HepG2 (cell line): ENCODE results near the gene FAM193A. TPM values are rescaled to one million over a fixed set of nuclear protein-coding genes. Genes with fewer than 3 reads are reported as not detected.

Source experiments
- ATAC-seq: fragments of 200-7000 bp; cut with Tn5 transposase; 3 replicates; pipeline ENCODE4 v1.9.1; 2020; ENCODE audit warnings: mild to moderate bottlenecking, moderate library complexity
- BruUV-seq: library from RNA; stranded (reverse); fragments of 400-500 nt; replicated peaks from 2 replicates; lab custom pipeline; 2021; lab: Mats Ljungman, UMichigan
- CTCF ChIA-PET: fragments of 300-600 bp; formaldehyde crosslinking; extraction: SDS; loops from one replicate; lab custom pipeline; 2021; ENCODE audit warnings: low total read pairs, inconsistent platforms, low intra/inter-chr PET ratio; lab: Yijun Ruan, JAX
- POLR2A ChIA-PET: fragments of 350-600 bp; sonication (Branson Sonifier 250); formaldehyde crosslinking; loops from one replicate; lab custom pipeline; 2020; ENCODE audit warnings: antibody characterized with exemption, inconsistent platforms; lab: Yijun Ruan, JAX
- DNase-seq: peaks from one replicate; pipeline ENCODE4 v3.0.0-alpha.2; 2015; ENCODE audit warnings: low spot score
- FAIRE-seq: peaks from 3 replicates; lab custom pipeline; 2011; peaks lifted over from hg19 to GRCh38; lab: Jason Lieb, UNC
- H2AFZ ChIP-seq: one replicate; pipeline ENCODE4 v1.6.1; 2011; ENCODE audit warnings: low read length, inconsistent platforms
- H3K27ac ChIP-seq: fragments of 300-600 bp; 3 replicates; pipeline ENCODE4 v1.8.0; 2011; ENCODE audit warnings: mixed run types, mild to moderate bottlenecking, mixed read lengths, low read length, inconsistent platforms; ENCODE audit not compliant: insufficient read depth; ENCODE audit errors: extremely low read length
- H3K27me3 ChIP-seq, 2 experiments: fragments of 200-600 bp in 1 of 2; 2 replicates in 1 of 2; 3 replicates in 1 of 2; pipeline versions ENCODE4 v1.6.0 to v1.8.0; 2011; ENCODE audit warnings: low read length in 2 of 2, mild to moderate bottlenecking in 2 of 2, moderate library complexity in 2 of 2, inconsistent platforms in 1 of 2; ENCODE audit not compliant: insufficient read depth in 2 of 2, control insufficient read depth in 1 of 2
- H3K36me3 ChIP-seq, 2 experiments: fragments of 200-600 bp in 1 of 2; replicated peaks in 1 of 2; 2 replicates in 1 of 2; 3 replicates in 1 of 2; pipeline versions ENCODE4 v1.5.1 to v1.8.0; 2011; ENCODE audit warnings: low read length in 2 of 2, inconsistent platforms in 1 of 2; ENCODE audit not compliant: insufficient read depth in 2 of 2, control insufficient read depth in 1 of 2
- H3K4me1 ChIP-seq: 2 replicates; pipeline ENCODE4 v1.5.1; 2012; ENCODE audit warnings: low read length, inconsistent platforms; ENCODE audit not compliant: insufficient read depth
- H3K4me2 ChIP-seq: 2 replicates; pipeline ENCODE4 v1.6.0; 2011; ENCODE audit warnings: low read depth, low read length, inconsistent platforms
- H3K4me3 ChIP-seq, 3 experiments: fragments of 200-600 bp in 1 of 3; sonication (generic), shearing (Covaris generic) in 1 of 3; replicated peaks in 1 of 3; 2 replicates each; pipeline ENCODE4 v1.5.1; 2011 to 2016; ENCODE audit warnings: low read length in 3 of 3, inconsistent platforms in 2 of 3, low read depth in 2 of 3, mild to moderate bottlenecking in 2 of 3, control low read depth in 1 of 3, mixed read lengths in 1 of 3; ENCODE audit not compliant: insufficient read depth in 1 of 3
- H3K79me2 ChIP-seq: one replicate; pipeline ENCODE4 v1.6.1; 2011; ENCODE audit warnings: low read length, inconsistent platforms; ENCODE audit not compliant: insufficient read depth
- H3K9ac ChIP-seq: 2 replicates; pipeline ENCODE4 v1.6.0; 2011; ENCODE audit warnings: mild to moderate bottlenecking, low read depth, low read length, inconsistent platforms; ENCODE audit not compliant: insufficient read depth
- H3K9me3 ChIP-seq: 2 replicates; pipeline ENCODE4 v1.5.1; 2012; ENCODE audit warnings: mild to moderate bottlenecking, low read length
- H4K20me1 ChIP-seq: 2 replicates; pipeline ENCODE4 v1.6.0; 2011; ENCODE audit warnings: inconsistent platforms, mild to moderate bottlenecking, low read length, moderate library complexity; ENCODE audit not compliant: insufficient read depth
- CHCHD3 ChIP-seq: sonication (generic); formaldehyde crosslinking; IDR thresholded peaks from 2 replicates; pipeline ENCODE4 v1.8.0; 2022; ENCODE audit warnings: mild to moderate bottlenecking, missing genetic modification reagents, moderate library complexity
- CSRNP2 ChIP-seq: sonication (generic); formaldehyde crosslinking; conservative IDR thresholded peaks from 2 replicates; pipeline ENCODE4 v1.8.0; 2022; ENCODE audit warnings: low read depth, missing genetic modification reagents
- MXD4 ChIP-seq: IDR thresholded peaks from 2 replicates; pipeline ENCODE4 v1.6.1; 2016; ENCODE audit warnings: mild to moderate bottlenecking, missing biosample characterization, missing genetic modification reagents
- NFKB2 ChIP-seq: sonication (generic); formaldehyde crosslinking; IDR thresholded peaks from 2 replicates; pipeline ENCODE4 v1.4.0; 2020; ENCODE audit warnings: missing genetic modification reagents, borderline replicate concordance
- SALL1 ChIP-seq: sonication (generic); formaldehyde crosslinking; IDR thresholded peaks from 2 replicates; pipeline ENCODE4 v1.8.0; 2022; ENCODE audit warnings: mild to moderate bottlenecking, missing genetic modification reagents
- SMAD3 ChIP-seq: sonication (generic); formaldehyde crosslinking; IDR thresholded peaks from 2 replicates; pipeline ENCODE4 v1.4.0; 2020; ENCODE audit warnings: missing genetic modification reagents
- SMYD3 ChIP-seq: sonication (generic); formaldehyde crosslinking; IDR thresholded peaks from 2 replicates; pipeline ENCODE4 v1.8.1; 2023; ENCODE audit warnings: mild to moderate bottlenecking, missing genetic modification reagents
- TMF1 ChIP-seq: sonication (generic); formaldehyde crosslinking; IDR thresholded peaks from 2 replicates; pipeline ENCODE4 v1.8.1; 2022; ENCODE audit warnings: low read depth, missing genetic modification reagents
- ZBTB14 ChIP-seq: sonication (generic); formaldehyde crosslinking; IDR thresholded peaks from 2 replicates; pipeline ENCODE4 v1.4.0; 2020; ENCODE audit warnings: missing genetic modification reagents
- ZNF101 ChIP-seq: sonication (generic); formaldehyde crosslinking; IDR thresholded peaks from 2 replicates; pipeline ENCODE4 v1.4.0; 2020; ENCODE audit warnings: mild to moderate bottlenecking, low read depth, missing genetic modification reagents, borderline replicate concordance
- ZNF331 ChIP-seq: sonication (generic); formaldehyde crosslinking; IDR thresholded peaks from 2 replicates; pipeline ENCODE4 v1.4.0; 2020; ENCODE audit warnings: missing genetic modification reagents
- ZNF503 ChIP-seq: sonication (generic); formaldehyde crosslinking; IDR thresholded peaks from 2 replicates; pipeline ENCODE4 v1.4.0; 2020; ENCODE audit warnings: missing genetic modification reagents
- ZNF891 ChIP-seq: sonication (generic); formaldehyde crosslinking; IDR thresholded peaks from 2 replicates; pipeline ENCODE4 v1.5.0; 2020; ENCODE audit warnings: mild to moderate bottlenecking, missing genetic modification reagents
- WGBS: methylation state at CpG from one replicate; pipeline ENCODE4 v1.1.6; 2017; ENCODE audit warnings: low lambda C conversion rate; 5-methylcytosine and 5-hydroxymethylcytosine counted together
- in situ Hi-C: cut with HindIII; loops from 2 replicates; pipeline ENCODE4 v1.10.0; 2017; ENCODE audit warnings: low pct_unique_long_range_greater_than_20kb; ENCODE audit not compliant: extremely low pct_ligation_motif_present
- intact Hi-C: fragments of 100-400 bp; cut with micrococcal nuclease; formaldehyde crosslinking; loops from one replicate; pipeline ENCODE4 v1.10.0; 2022; ENCODE audit not compliant: unreplicated experiment
- polyA plus RNA-seq, 8 experiments: library from polyadenylated mRNA; depleted of rRNA in 3 of 8; stranded (reverse) in 7 of 8; unstranded in 1 of 8; fragments of >200 nt; fragmentation: Illumina TruSeq in 4 of 8; extraction: Trizol in 4 of 8; gene quantifications; 2 replicates each; pipeline versions ENCODE4 v1.2.1 to v1.2.3, GENCODE V29; 2011 to 2016; ENCODE audit warnings: low read depth in 4 of 8, missing spikeins in 1 of 8, mixed read lengths in 1 of 8; ENCODE audit not compliant: insufficient read depth in 1 of 8
- total RNA-seq, 5 experiments: library from RNA; depleted of rRNA; stranded (reverse); fragments of >200 nt; fragmentation: Illumina TruSeq; extraction: Trizol; gene quantifications; 2 replicates each; pipeline ENCODE4 v1.2.3, GENCODE V29; 2016; ENCODE audit warnings: low read depth in 1 of 5

Gene FAM193A
- total and polyA plus RNA-seq, 2 of the 13 experiments (the other 11 are each of a cell fraction or from before 2014, with no cell fraction given): 5.7 to 8.7 TPM

GRCh38 chr4:2700031-2700430 is 163.6 kb downstream of the FAM193A start:
- Histone ChIP-seq H3K27ac (no peak overlapping the region), H3K4me3 (no peak overlapping the region), H3K79me2 (no peaks in the 10 kb centered on the region), H2AFZ (no peak overlapping the region), H3K36me3 (peaks cover 34 to 73% of the 10 kb centered on the region in 2 experiments), H4K20me1 (0 out of 2 replicates have a peak, but pooled peaks cover 2% of the 10 kb centered on the region), H3K4me2 (no peak overlapping the region), H3K9ac (no peak overlapping the region), H3K9me3 (no peaks in the 10 kb centered on the region), H3K4me1 (peaks cover 17% of the 10 kb centered on the region), H3K27me3 (no peaks in the 10 kb centered on the region)
- ATAC-seq (no peak), DNase-seq (no peak), FAIRE-seq (no peak)
- intact Hi-C loops: no loop called here
- ChIA-PET CTCF (no interaction called here), POLR2A (no interaction called here)
- no peak for TF ChIP-seq NFKB2
- no peak for TF ChIP-seq ZNF101 (CRISPR knock-in tag)
- no peak for TF ChIP-seq SALL1
- TF ChIP-seq ZNF503: no peak
- TF ChIP-seq ZNF331 (CRISPR knock-in tag): no peak
- no peak for TF ChIP-seq ZBTB14 (CRISPR knock-in tag)
- TF ChIP-seq CHCHD3 (CRISPR knock-in tag): no peak
- TF ChIP-seq CSRNP2 (CRISPR knock-in tag): no peak
- no peak for TF ChIP-seq ZNF891 (CRISPR knock-in tag)
- no peak for TF ChIP-seq SMAD3 (CRISPR knock-in tag)
- TF ChIP-seq SMYD3 (CRISPR knock-in tag): no peak
- TF ChIP-seq MXD4: no peak
- TF ChIP-seq TMF1: no peak
- BruUV-seq: TSS peak; percentile 53
- whole genome bisulfite sequencing: 92% methylated on average over 8 of the region's 8 CpGs
- in situ Hi-C loops: no loop called here
